B cell (primary cell): Measurements from ENCODE around the gene ASTN2. TPM values are rescaled to one million over a fixed set of nuclear protein-coding genes. Genes with fewer than 3 reads are reported as not detected.

ENCODE experiments used
- ATAC-seq: fragments of 200-7000 bp; cut with Tn5 transposase; one replicate; pipeline ENCODE4 v1.10.0; 2021; ENCODE audit warnings: low read depth, mild to moderate bottlenecking, moderate number of reproducible peaks, moderate library complexity
- CTCF ChIA-PET: fragments of 350-600 bp; sonication (Branson Sonifier 250); formaldehyde crosslinking; loops from one replicate; lab custom pipeline; 2021; ENCODE audit warnings: antibody characterized with exemption, inconsistent platforms; lab: Charles Lee
- POLR2A ChIA-PET: fragments of 350-600 bp; sonication (Branson Sonifier 250); formaldehyde crosslinking; loops from one replicate; lab custom pipeline; 2021; ENCODE audit warnings: antibody characterized with exemption; lab: Charles Lee
- DNase-seq: peaks from one replicate; pipeline ENCODE4 v3.0.0; 2013
- H2AFZ ChIP-seq: 2 replicates; pipeline ENCODE4 v1.6.1; 2012; ENCODE audit warnings: mild to moderate bottlenecking, low read depth, low read length; ENCODE audit not compliant: insufficient read depth, poor library complexity, severe bottlenecking
- H3K27ac ChIP-seq, 2 donors: 1 replicate in 1 of 2; 2 replicates in 1 of 2; pipeline ENCODE4 v1.5.1; 2012 to 2013; ENCODE audit warnings: low read length in 2 of 2, mild to moderate bottlenecking in 2 of 2, moderate library complexity in 1 of 2
- H3K27me3 ChIP-seq, 4 experiments: fragments of 200-600 bp in 1 of 4; sonication (generic) in 1 of 4; replicated peaks in 1 of 4; 1 replicate in 2 of 4; 2 replicates in 2 of 4; pipeline versions ENCODE4 v1.6.1 to v1.7.0; 2013 to 2016; ENCODE audit warnings: low read length in 3 of 4, mild to moderate bottlenecking in 2 of 4, mixed read lengths in 1 of 4, moderate library complexity in 1 of 4; ENCODE audit not compliant: insufficient read depth in 4 of 4, control insufficient read depth in 3 of 4; ENCODE audit errors: control extremely low read depth in 1 of 4
- H3K36me3 ChIP-seq, 2 experiments: replicated peaks in 1 of 2; 1 replicate in 1 of 2; 2 replicates in 1 of 2; pipeline versions ENCODE4 v1.6.1 to v1.7.1; 2013; ENCODE audit warnings: low read length in 1 of 2; ENCODE audit not compliant: insufficient read depth in 2 of 2, control insufficient read depth in 1 of 2; ENCODE audit errors: control extremely low read depth in 1 of 2, extremely low read depth in 1 of 2
- H3K4me1 ChIP-seq, 2 donors: fragments of 200-600 bp in 1 of 2; sonication (generic) in 1 of 2; 1 replicate in 1 of 2; 2 replicates in 1 of 2; pipeline versions ENCODE4 v1.5.1 to v1.6.1; 2013 to 2017; ENCODE audit warnings: low read length in 2 of 2; ENCODE audit not compliant: control insufficient read depth in 2 of 2, insufficient read depth in 2 of 2
- H3K4me2 ChIP-seq: replicated peaks from 2 replicates; pipeline ENCODE3; 2012; ENCODE audit warnings: mild to moderate bottlenecking, low read depth, low read length; ENCODE audit not compliant: poor library complexity, severe bottlenecking
- H3K4me3 ChIP-seq, 5 experiments: fragments of 200-600 bp in 1 of 5; sonication (generic) in 1 of 5; 1 replicate in 3 of 5; 2 replicates in 2 of 5; pipeline versions ENCODE4 v1.5.1 to v1.7.0; 2011 to 2016; ENCODE audit warnings: low read length in 4 of 5, mild to moderate bottlenecking in 4 of 5, low read depth in 2 of 5, control low read depth in 1 of 5, moderate library complexity in 1 of 5; ENCODE audit not compliant: insufficient read depth in 1 of 5; ENCODE audit errors: control extremely low read depth in 1 of 5, extremely low read depth in 1 of 5
- H3K79me2 ChIP-seq: fragments of 200-600 bp; sonication (generic); one replicate; pipeline ENCODE4 v1.6.0; 2016; ENCODE audit warnings: low read length; ENCODE audit not compliant: control insufficient read depth, insufficient read depth
- H3K9ac ChIP-seq: fragments of 200-600 bp; sonication (generic); 2 replicates; pipeline ENCODE4 v1.6.1; 2017; ENCODE audit warnings: mild to moderate bottlenecking, low read length, moderate library complexity
- H3K9me3 ChIP-seq, 3 donors: one replicate each; pipeline versions ENCODE4 v1.6.1 to v1.7.1; 2013; ENCODE audit warnings: low read length in 2 of 3; ENCODE audit not compliant: control insufficient read depth in 2 of 3, insufficient read depth in 1 of 3; ENCODE audit errors: control extremely low read depth in 1 of 3
- H4K20me1 ChIP-seq: 2 replicates; pipeline ENCODE4 v1.6.0; 2012; ENCODE audit warnings: mild to moderate bottlenecking, low read length; ENCODE audit not compliant: insufficient read depth, control insufficient read depth, poor library complexity, severe bottlenecking
- H3K27ac Mint-ChIP-seq: one replicate; pipeline ENCODE4 v1.8.0; 2021; ENCODE audit warnings: mixed read lengths
- H3K27me3 Mint-ChIP-seq: one replicate; pipeline ENCODE4 v1.8.0; 2021; ENCODE audit warnings: mixed read lengths
- H3K4me1 Mint-ChIP-seq: one replicate; pipeline ENCODE4 v1.8.0; 2021; ENCODE audit warnings: mixed read lengths
- H3K4me3 Mint-ChIP-seq: one replicate; pipeline ENCODE4 v1.8.0; 2021; ENCODE audit warnings: mixed read lengths
- H3K9me3 Mint-ChIP-seq: one replicate; pipeline ENCODE4 v1.8.0; 2022; ENCODE audit warnings: mixed read lengths; ENCODE audit not compliant: insufficient read depth
- CTCF ChIP-seq: fragments of 200-600 bp; IDR thresholded peaks from one replicate; pipeline ENCODE4 v1.8.0; 2022; ENCODE audit warnings: antibody characterized with exemption, mild to moderate bottlenecking
- EZH2 ChIP-seq: IDR thresholded peaks from 2 replicates; pipeline ENCODE4 v1.6.1; 2012; ENCODE audit warnings: borderline replicate concordance, low read depth, mild to moderate bottlenecking, moderate library complexity, low read length; ENCODE audit not compliant: insufficient read depth, poor library complexity, severe bottlenecking
- WGBS: methylation state at CpG from one replicate; pipeline ENCODE4 v1.1.5; 2013; ENCODE audit warnings: missing lambda C conversion rate; ENCODE audit not compliant: insufficient coverage; 5-methylcytosine and 5-hydroxymethylcytosine counted together
- intact Hi-C: fragments of 100-400 bp; cut with micrococcal nuclease; formaldehyde crosslinking; loops from one replicate; pipeline ENCODE4 v1.10.0; 2022
- polyA plus RNA-seq: library from polyadenylated mRNA; depleted of rRNA; stranded (reverse); fragments of >200 nt; gene quantifications from 2 replicates; pipeline ENCODE4 v1.2.3, GENCODE V29; 2012
- total RNA-seq, 2 donors: library from RNA; stranded (reverse); fragments of 120-200 nt in 1 of 2; gene quantifications; 1 replicate in 1 of 2; 2 replicates in 1 of 2; pipeline versions ENCODE4 v1.2.3 to v1.2.4, GENCODE V29; 2013 to 2022

ASTN2 gene
- total and polyA plus RNA-seq, 2 donors (not counting 1 experiment from before 2014, with no cell fraction given), result 1.2 to 3.6 TPM

DNA sequence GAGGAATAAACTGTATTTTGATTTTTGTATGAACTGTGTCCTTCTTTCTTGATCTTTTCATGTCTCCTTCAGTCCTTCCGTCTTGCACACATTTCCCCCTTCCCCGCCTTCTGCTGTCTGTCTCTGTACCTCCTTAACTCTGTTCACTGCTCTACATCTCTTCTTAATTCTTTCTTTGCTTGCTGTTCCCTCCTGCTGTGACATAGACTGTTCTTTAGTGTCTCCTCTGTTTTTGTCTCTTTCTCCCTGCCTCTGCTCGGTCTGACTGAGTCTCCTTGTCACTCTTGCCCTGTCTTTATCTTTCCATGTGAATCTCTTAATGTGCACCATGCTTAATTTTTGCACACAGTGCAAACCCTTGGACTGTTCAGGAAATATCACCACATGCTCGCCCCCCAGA lies 614.8 kb downstream of the ASTN2 start:
- ChIA-PET POLR2A (no interaction called here), CTCF (no interaction called here)
- H3K4me3 Mint-ChIP-seq, result no peak overlapping the region
- H3K27me3 ChIP-seq, result no peaks in the 10 kb centered on the region
- H3K9me3 ChIP-seq, result no peaks in the 10 kb centered on the region
- DNase-seq (no peak), ATAC-seq (no peak)
- no peaks in the 10 kb centered on the region for H3K4me1 ChIP-seq
- no peaks in the 10 kb centered on the region for H3K9me3 Mint-ChIP-seq
- no peak overlapping the region for H3K9ac ChIP-seq
- 84% methylated on average over 4 of the region's 4 CpGs for WGBS
- no peaks in the 10 kb centered on the region for H3K79me2 ChIP-seq
- peaks cover 11% of the 10 kb centered on the region for H3K4me1 Mint-ChIP-seq
- H3K27ac Mint-ChIP-seq, result no peak overlapping the region
- no peaks in the 10 kb centered on the region for H4K20me1 ChIP-seq
- H3K4me2 ChIP-seq, result no peak overlapping the region
- no peaks in the 10 kb centered on the region for H3K36me3 ChIP-seq
- intact Hi-C loops, result no loop called here
- H3K4me3 ChIP-seq, result no peak overlapping the region
- H2AFZ ChIP-seq, result no peak overlapping the region
- no peak for TF ChIP-seq CTCF
- TF ChIP-seq EZH2, result no peak
- H3K27me3 Mint-ChIP-seq, result no peaks in the 10 kb centered on the region
- no peak overlapping the region for H3K27ac ChIP-seq

GRCh38 chr9:116798521-116798920 lies 616.3 kb downstream of the ASTN2 start:
- no peaks in the 10 kb centered on the region for H3K27me3 ChIP-seq
- H3K4me2 ChIP-seq, result no peak overlapping the region
- WGBS, result 83% methylated on average over 1 of the region's 2 CpGs
- TF ChIP-seq CTCF, result no peak
- no peak for TF ChIP-seq EZH2
- CTCF ChIA-PET, result no interaction called here
- H3K27ac ChIP-seq, result no peak overlapping the region
- no peak overlapping the region for H3K9ac ChIP-seq
- H3K9me3 ChIP-seq, result no peaks in the 10 kb centered on the region
- H3K4me1 Mint-ChIP-seq, result peaks cover 11% of the 10 kb centered on the region
- no peaks in the 10 kb centered on the region for H3K79me2 ChIP-seq
- H3K27me3 Mint-ChIP-seq, result no peaks in the 10 kb centered on the region
- no peaks in the 10 kb centered on the region for H3K36me3 ChIP-seq
- POLR2A ChIA-PET, result no interaction called here
- no peaks in the 10 kb centered on the region for H3K9me3 Mint-ChIP-seq
- H3K4me3 ChIP-seq, result no peak overlapping the region
- no peak overlapping the region for H3K4me3 Mint-ChIP-seq
- no peaks in the 10 kb centered on the region for H3K4me1 ChIP-seq
- H3K27ac Mint-ChIP-seq, result no peak overlapping the region
- no peak for DNase-seq
- no peak for ATAC-seq
- intact Hi-C loops, result no loop called here
- no peaks in the 10 kb centered on the region for H4K20me1 ChIP-seq
- H2AFZ ChIP-seq, result no peak overlapping the region
